ENCODE measurements around the gene TRPM2.
"Not testable (repeated sequence)": the region's sequence is repeated elsewhere in the genome, so short reads cannot be mapped to it uniquely, and the experiment has no call there.

The TRPM2 gene

GRCh38 chr21:44382536-44382935, 29.1 kb downstream of the TRPM2 start:
- H3K4me3 ChIP-seq (ENCODE audit: low read length) = no peak overlapping the region

GRCh38 chr21:44383216-44383615, 29.8 kb downstream of the TRPM2 start:
- H3K4me3 ChIP-seq (ENCODE audit: low read length) = no peak overlapping the region
- DNase-seq (ENCODE audit: low read depth, low spot score) = no peak

More at GRCh38 chr21:44382536-44382935, 29.1 kb downstream of the TRPM2 start:
- DNase-seq (ENCODE audit: low read depth, low spot score) = no peak

DNA sequence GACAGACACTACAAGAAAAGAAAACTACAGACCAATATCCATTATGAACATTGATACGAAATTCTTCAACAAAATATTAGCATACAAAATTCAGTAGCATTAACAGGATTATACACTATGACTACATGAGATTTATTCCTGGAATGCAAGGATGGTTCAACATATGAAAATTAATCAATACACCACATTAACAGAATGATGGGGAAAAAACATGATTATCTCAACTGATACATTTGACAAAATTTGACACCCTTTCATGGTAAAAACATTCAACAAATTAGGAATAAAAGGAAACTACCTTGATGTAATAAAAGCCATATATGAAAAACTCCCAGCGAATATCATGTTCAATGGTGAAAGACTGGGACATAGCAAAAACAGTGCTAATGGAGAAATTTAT, 31.5 kb downstream of the TRPM2 start:
- DNase-seq (ENCODE audit: low read depth, low spot score) = no peak
- no peak overlapping the region for H3K4me3 ChIP-seq (ENCODE audit: low read length)

DNA sequence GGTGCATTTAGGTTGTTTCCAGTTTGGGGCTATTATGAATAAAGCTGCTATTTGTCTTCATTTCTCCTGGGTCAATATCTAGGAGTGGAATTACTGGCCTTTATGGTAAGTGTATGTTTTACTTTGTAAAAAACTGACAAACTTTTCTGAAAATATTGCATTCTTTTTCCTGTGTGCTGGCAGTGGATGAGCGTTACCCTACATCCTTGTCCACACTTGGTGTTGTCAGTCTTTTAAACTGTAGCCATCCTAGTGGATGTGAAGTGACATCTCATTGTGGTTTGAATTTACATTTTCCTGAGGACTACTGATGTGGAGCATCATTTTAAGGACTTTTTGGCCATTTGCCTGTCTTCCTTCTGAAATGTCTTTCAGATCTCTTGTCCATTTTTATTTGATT, 35.9 kb downstream of the TRPM2 start:
- no peak for DNase-seq (ENCODE audit: low read depth, low spot score)
- no peak overlapping the region for H3K4me3 ChIP-seq (ENCODE audit: low read length)

DNA sequence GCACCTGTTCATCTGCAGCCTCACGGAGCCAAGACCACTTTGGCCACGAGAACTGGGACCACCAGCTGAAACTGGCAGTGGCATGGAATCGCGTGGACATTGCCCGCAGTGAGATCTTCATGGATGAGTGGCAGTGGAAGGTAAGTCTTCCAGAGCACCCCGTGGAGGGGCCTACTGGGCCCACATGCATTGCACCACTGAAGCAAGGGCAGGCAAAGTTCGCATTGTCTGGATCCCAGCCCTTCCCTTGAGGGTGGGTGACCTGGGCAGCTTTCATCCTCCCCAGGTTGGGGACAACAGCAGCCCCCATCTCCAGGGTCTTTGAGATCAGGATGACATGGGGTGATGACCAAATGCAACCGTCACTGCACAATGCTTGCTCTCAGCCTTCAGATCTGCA, 37.5 kb downstream of the TRPM2 start:
- DNase-seq (ENCODE audit: low read depth, low spot score) = no peak
- no peak overlapping the region for H3K4me3 ChIP-seq (ENCODE audit: low read length)

DNA sequence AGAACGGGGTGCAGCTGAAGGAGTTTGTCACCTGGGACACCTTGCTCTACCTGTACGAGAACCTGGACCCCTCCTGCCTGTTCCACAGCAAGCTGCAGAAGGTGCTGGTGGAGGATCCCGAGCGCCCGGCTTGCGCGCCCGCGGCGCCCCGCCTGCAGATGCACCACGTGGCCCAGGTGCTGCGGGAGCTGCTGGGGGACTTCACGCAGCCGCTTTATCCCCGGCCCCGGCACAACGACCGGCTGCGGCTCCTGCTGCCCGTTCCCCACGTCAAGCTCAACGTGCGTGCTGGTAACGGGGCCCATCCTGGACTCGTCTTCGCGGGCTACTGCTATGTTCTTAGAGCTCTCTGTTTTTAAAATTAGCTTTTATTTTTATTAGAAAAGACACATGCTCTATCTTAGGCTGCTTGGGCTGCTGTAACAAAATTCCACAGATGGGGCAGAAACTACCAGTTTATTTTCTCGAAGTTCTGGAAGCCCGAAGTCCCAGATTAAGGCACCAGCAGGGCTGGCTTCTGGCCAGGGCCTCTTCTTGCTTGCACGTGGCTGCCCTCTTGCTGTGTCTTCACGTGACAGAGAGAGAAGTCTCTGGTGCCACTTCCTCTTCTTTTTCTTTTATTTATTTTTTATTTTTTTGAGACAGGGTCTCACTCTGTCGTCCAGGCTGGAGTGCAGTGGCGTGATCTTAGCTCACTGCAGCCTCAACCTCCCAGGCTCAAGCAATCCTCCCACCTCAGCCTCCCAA, 38.1 kb downstream of the TRPM2 start:
- no peak overlapping the region for H3K4me3 ChIP-seq (ENCODE audit: low read length)
- DNase-seq (ENCODE audit: low read depth, low spot score) = no peak

GRCh38 chr21:44392185-44392584, 38.8 kb downstream of the TRPM2 start:
- DNase-seq (ENCODE audit: low read depth, low spot score) = no peak

DNA sequence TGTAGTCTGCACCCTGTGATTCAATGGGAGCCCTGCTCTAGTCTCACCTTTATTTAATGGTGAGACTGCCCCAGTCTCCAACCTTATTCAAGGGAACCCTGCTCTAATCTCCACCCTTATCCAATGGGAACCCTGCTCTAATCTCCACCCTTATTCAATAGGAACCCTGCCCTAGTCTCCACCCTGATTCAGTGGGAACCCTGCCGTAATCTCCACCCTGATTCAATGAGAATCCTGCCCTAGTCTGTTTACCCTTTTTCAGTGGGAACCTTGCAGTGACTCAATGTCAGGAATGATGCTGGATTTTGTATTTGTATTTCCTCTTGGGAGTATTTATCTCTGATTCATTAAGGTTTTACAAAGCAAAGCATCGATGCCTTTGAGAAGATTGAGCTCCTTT, 39.5 kb downstream of the TRPM2 start:
- no peak for DNase-seq (ENCODE audit: low read depth, low spot score)
- H3K4me3 ChIP-seq (ENCODE audit: low read length) = no peak overlapping the region

More at GRCh38 chr21:44392185-44392584, 38.8 kb downstream of the TRPM2 start:
- no peak overlapping the region for H3K4me3 ChIP-seq (ENCODE audit: low read length)

- DNase-seq (ENCODE audit: low read depth, low spot score) = no peak
- no peak overlapping the region for H3K4me3 ChIP-seq (ENCODE audit: low read length)
Observed at GRCh38 chr21:44394733-44395132, 41.3 kb downstream of the TRPM2 start.

DNA sequence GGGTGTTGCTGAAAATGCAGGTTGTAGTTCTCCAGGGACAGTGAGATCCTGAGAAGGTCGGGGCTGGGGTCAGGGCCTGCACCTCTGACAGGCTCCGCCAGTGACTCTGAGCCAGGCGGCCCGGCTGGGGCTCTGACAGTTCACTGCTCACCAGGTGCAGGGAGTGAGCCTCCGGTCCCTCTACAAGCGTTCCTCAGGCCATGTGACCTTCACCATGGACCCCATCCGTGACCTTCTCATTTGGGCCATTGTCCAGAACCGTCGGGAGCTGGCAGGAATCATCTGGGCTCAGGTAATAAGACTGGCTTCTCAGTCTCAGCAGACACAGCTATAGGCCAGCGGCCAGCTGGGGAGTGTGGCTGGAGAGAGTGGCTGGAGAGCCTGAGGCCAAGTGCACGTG, 41.8 kb downstream of the TRPM2 start:
- H3K4me3 ChIP-seq (ENCODE audit: low read length) = no peak overlapping the region
- DNase-seq (ENCODE audit: low read depth, low spot score) = no peak

DNA sequence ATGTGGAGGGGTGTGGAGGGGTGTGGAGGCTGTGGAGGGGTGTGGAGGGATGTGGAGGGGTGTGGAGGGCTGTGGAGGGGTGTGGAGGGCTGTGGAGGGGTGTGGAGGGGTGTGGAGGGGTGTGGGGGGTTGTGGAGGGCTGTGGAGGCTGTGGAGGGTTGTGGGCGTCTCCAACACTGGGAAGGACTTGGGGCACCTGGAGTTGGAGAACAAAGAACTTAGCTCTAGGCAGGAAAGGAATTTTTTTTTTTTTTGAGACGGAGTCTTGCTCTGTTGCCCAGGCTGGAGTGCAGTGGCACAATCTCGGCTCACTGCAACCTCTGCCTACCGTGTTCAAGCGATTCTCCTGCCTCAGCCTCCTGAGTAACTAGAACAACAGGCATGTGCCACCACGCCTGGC, 43.4 kb downstream of the TRPM2 start:
- DNase-seq (ENCODE audit: low read depth, low spot score); H3K4me3 ChIP-seq (ENCODE audit: low read length): not testable (repeated sequence)

- no peak overlapping the region for H3K4me3 ChIP-seq (ENCODE audit: low read length)
- DNase-seq (ENCODE audit: low read depth, low spot score) = no peak
Observed at GRCh38 chr21:44397431-44398031, 44.1 kb downstream of the TRPM2 start.

- H3K4me3 ChIP-seq (ENCODE audit: low read length) = no peak overlapping the region
- DNase-seq (ENCODE audit: low read depth, low spot score) = no peak
Observed at GRCh38 chr21:44398499-44398898, 45.1 kb downstream of the TRPM2 start.

- H3K4me3 ChIP-seq (ENCODE audit: low read length) = no peak overlapping the region
- DNase-seq (ENCODE audit: low read depth, low spot score) = no peak
Observed at GRCh38 chr21:44399151-44399954, 45.9 kb downstream of the TRPM2 start.

DNA sequence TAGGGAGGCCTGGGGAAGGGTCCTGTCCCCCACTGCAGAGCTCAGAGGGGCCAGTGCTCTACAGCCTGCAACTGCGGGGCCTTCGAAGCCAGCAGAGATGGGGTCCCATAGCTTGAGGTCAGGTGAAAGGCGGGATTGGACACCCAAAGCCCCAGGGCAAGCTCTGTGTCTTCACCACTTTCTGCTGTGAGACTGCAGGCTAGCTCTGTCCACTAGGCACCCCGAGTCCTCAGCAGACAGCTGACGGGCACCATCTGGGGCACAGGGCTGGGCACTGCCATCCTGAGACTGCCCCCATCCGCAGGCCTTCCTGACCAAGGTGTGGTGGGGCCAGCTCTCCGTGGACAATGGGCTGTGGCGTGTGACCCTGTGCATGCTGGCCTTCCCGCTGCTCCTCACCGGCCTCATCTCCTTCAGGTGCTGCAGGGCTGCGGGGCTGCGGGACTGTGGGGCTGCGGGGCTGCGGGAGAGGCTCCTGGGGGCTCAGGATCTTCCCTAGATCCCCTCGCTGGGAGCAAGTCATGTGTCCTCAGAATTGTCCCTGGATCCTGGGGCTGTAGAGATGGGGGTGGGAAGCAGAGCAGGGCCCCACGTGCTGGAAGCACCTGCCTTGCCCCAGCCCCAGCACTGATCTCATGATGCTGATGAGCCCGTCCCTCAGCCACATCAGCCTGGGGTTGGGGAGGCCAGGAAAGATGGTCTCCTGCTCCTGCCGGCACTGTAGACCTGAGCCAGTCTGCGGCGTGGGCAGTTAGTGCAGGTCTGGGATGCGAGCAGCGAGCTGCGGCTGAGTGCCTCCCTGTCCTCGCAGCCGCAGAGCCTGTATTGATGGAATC, 46.8 kb downstream of the TRPM2 start:
- no peak overlapping the region for H3K4me3 ChIP-seq (ENCODE audit: low read length)
- DNase-seq (ENCODE audit: low read depth, low spot score) = no peak

DNA sequence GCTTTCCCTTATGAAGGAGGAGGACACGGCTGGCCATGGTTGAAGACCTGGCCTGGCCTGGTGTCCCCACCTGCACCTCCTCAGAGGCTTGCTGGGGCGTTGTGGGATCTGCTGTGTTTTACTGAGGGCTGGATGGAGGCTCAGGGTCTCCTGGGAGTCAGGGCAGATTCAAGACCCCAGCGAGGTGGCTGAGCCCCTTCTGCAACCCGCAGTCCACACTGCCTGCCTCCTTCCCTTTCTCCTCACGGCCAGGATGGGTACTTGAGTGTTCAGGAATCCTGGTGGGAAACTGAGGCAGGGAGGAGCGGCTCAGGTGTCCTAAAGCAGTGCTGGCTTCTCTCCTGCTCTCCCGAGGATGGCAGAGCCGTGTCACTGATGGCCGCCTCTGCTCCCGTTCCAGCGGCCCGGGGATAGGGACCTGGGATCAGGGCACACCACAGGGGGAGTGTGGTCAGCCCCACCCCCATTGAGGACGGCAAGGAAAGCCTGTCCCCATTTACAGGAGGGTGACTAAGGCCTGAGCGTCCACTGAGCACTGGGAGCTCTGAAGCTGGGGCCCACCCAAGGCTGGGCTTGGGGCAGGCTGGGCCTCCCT, 47.5 kb downstream of the TRPM2 start:
- H3K4me3 ChIP-seq (ENCODE audit: low read length) = no peak overlapping the region
- DNase-seq (ENCODE audit: low read depth, low spot score) = no peak

- H3K4me3 ChIP-seq (ENCODE audit: low read length) = no peak overlapping the region
- no peak for DNase-seq (ENCODE audit: low read depth, low spot score)
Observed at GRCh38 chr21:44401386-44402160, 48.2 kb downstream of the TRPM2 start.

Measured in Jurkat, Clone E6-1 (cell line).